ENCODE data around the gene NR1I2.

DNA sequence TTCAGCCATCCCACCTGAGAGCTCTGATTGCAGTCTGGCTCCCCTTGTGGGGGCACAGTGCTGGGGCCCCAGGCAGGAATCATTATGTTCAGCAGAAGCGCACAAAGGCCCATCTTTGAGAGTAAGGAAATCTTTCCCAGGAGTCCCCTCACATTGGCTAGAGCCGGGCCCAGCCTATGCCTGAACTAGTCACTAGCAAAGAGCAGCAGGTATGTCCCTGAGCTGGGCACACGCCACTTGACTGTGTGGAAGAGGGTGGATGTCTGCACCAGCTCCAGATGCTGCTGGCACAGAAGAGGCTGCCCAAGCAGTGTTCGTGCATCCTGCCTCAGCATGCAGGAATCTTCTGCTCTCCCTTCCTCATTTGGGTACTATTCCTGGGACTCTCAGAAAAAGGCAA, 26.3 kb downstream of the NR1I2 start:
- TF ChIP-seq, protein P1, sequence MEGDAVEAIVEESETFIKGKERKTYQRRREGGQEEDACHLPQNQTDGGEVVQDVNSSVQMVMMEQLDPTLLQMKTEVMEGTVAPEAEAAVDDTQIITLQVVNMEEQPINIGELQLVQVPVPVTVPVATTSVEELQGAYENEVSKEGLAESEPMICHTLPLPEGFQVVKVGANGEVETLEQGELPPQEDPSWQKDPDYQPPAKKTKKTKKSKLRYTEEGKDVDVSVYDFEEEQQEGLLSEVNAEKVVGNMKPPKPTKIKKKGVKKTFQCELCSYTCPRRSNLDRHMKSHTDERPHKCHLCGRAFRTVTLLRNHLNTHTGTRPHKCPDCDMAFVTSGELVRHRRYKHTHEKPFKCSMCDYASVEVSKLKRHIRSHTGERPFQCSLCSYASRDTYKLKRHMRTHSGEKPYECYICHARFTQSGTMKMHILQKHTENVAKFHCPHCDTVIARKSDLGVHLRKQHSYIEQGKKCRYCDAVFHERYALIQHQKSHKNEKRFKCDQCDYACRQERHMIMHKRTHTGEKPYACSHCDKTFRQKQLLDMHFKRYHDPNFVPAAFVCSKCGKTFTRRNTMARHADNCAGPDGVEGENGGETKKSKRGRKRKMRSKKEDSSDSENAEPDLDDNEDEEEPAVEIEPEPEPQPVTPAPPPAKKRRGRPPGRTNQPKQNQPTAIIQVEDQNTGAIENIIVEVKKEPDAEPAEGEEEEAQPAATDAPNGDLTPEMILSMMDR (IDR thresholded peaks at IDR 0.05) = no peak
- TF ChIP-seq POLR2A (IDR thresholded peaks at IDR 0.05) = no peak
